HG03354 (cell line): ENCODE data around the gene COL28A1.
"Not testable (repeated sequence)": the region's sequence is repeated elsewhere in the genome, so short reads cannot be mapped to it uniquely, and the experiment has no call there.

Experiments used
- ATAC-seq: cut with Tn5 transposase; IDR thresholded peaks from one replicate; pipeline ENCODE4 v1.9.1; 2021; ENCODE audit warnings: mild to moderate bottlenecking; ENCODE audit not compliant: unreplicated experiment, poor library complexity, severe bottlenecking

COL28A1 gene

DNA sequence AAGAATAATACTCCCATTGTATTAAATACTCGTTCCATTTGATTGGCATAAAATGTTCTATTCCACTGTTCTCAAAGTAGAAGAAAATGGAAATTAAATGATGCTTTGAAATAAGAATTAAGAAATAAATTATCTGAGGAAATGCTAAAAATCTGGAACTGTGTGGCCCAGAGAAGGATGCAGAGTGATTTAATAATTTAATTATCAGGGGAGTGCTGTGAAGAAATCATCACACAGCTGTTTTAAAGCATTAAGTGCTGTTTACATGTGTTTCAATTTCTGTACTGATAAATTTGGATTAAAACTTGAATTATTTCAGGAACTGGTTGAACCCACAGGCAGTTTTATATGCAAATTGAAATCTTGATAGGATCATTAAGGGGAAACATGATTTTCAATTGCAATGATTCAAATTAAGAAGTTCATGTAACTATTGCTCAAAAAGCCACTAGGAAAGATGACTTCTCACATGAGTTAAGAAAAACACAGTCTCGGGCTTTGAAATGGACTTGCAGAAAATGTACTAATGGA, 56.3 kb downstream of the COL28A1 start:
- no peak for ATAC-seq

DNA sequence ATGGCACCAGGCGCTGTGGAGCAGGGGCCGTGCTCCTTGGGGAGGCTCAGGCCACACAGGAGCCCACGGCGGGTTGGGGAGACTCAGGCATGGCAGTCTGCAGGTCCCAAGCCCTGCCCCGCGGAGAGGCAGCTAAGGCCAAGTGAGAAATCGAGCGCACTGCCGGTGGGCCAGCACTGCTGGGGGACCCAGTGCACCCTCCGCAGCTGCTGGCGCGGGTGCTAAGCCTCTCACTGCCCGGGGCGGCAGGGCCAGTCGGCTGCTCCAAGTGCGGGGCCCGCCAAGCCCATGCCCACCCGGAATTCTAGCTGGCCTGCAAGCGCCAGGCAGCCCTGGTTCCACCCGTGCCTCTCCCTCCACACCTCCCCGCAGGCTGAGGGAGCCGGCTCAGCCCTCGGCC, 57.1 kb downstream of the COL28A1 start:
- no peak for ATAC-seq

DNA sequence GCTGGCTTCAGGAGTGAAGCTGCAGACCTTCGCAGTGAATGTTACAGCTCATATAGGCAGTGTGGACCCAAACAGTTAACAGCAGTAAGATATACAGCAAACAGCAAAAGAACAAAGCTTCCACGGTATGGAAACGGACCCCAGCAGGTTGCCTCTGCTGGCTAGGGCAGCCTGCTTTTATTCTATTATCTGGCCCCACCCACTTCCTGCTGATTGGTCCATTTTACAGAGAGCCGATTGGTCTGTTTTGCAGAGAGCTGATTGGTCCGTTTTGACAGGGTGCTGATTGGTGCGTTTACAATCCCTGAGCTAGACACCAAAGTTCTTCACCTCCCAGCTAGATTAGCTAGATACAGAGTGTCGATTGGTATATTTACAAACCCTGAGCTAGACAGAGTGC, 58.0 kb downstream of the COL28A1 start:
- not testable (repeated sequence) for ATAC-seq

DNA sequence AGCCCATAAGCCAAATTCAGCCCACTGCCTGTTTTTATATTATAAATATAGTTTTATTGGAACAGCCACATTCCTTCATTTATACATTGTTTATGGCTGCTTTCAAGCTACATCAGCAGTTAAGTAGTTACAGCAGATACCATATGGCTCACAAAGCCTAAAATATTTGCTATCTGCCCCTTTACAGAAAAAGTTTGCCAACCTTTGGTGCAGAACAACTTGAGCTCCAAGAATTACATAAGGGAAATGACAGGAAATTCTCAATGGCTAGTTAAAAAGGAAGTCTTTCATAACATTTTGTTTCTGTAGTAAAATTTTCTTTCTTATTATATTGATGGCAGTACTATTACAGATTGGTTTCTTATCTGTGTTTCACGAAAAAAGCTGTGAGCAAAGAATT, 59.3 kb downstream of the COL28A1 start:
- no peak for ATAC-seq

DNA sequence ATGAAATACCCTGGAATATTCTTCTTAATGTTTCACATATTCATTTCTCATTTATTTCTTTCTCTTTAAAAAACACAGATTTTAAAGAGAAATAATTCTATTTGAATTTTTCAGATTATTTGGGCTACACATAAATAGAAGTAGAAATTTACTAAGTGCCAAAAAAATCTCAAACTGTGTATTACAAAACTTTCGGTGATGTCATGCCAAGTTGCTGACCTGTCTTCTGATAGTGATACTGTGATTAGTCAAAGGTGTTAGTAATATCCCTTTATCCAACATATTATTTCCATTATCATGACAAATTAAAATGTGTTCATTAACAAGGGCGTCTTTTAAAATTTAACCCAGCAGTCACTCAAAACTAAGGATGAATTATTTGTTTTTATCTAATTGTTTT, 60.1 kb downstream of the COL28A1 start:
- no peak for ATAC-seq

DNA sequence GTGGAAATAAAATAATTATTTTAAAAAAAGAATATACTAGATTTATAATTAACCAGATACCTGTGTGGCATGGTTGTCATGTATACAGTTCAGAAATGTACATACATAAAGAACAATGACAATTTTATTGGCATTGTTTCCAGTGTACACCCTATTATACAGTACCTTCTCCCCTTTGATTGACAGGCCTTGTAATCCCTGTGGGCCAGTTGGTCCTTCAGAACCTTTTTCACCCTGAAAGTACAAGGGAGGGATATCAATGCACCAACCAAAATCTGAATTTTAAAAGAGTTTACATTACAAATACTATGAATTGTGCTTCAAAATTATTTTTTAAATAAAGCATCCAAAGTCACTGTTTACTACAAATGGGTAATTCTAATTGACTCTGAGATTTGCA, 61.2 kb downstream of the COL28A1 start:
- ATAC-seq, result no peak

DNA sequence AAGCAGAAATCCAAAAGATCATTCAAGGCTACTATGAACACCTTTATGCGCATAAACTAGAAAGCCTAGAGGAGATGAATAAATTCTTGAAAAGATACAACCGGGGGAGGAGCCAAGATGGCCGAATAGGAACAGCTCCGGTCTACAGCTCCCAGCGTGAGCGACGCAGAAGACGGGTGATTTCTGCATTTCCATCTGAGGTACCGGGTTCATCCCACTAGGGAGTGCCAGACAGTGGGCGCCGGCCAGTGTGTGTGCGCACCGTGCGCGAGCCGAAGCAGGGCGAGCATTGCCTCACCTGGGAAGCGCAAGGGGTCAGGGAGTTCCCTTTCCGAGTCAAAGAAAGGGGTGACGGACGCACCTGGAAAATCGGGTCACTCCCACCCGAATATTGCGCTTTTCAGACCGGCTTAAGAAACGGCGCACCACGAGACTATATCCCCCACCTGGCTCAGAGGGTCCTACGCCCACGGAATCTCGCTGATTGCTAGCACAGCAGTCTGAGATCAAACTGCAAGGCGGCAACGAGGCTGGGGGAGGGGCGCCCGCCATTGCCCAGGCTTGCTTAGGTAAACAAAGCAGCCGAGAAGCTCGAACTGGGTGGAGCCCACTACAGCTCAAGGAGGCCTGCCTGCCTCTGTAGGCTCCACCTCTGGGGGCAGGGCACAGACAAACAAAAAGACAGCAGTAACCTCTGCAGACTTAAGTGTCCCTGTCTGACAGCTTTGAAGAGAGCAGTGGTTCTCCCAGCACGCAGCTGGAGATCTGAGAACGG, 70.5 kb downstream of the COL28A1 start:
- ATAC-seq, result not testable (repeated sequence)

DNA sequence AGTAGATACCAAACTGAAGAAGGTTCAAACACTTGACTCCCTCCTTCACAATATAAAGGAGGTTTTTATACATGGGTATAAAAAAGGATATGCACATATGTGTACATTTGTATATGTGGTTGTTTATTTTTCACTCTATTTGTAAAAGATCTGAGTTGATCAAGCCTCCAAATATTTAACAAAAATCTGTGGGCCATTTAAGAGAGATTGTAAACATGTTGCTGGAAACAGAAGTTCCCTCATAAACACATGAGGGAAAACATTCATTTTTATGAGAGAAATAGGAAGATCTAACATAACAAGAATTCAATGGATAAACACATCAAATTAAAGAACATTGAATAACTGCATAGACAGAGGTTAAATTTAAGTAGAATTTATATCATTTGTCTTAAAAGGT, 81.7 kb downstream of the COL28A1 start:
- no peak for ATAC-seq

DNA sequence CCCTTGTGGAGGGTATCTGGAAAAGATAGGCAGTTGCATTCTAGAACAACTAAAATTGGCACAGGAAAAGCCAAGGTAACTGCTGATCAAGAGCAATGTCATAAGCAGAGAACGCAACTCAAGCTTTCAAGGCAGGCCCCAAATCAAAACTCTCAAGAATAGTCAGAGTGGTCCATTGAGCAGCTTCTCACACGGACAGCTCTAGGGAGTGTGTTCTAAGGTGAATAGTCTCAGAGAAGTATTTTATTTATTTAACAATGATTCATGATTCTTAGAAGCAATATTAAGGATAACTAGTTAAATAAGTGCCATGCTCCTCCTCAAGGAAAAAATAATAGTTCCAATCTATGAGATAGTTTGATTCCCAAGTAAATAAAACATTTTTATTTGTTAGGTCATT, 83.0 kb downstream of the COL28A1 start:
- ATAC-seq, result no peak

DNA sequence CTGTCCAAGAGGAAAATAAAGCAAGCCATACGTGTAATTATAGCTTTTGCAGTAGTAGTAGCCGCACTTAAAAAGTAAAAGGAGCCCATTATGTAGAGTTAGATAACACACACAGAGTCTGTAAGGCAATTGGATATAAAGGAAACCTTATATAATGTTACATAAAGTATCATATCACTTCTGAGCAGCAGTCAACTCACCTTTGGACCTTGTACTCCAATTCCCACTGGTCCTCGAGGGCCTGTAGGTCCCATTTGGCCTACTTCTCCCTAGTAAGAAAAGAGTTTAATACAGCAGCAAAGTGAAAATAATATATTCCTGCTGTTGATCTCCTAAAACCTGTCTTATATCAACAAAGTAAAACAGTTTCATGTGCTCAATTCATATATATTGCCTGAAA, 83.6 kb downstream of the COL28A1 start:
- no peak for ATAC-seq

DNA sequence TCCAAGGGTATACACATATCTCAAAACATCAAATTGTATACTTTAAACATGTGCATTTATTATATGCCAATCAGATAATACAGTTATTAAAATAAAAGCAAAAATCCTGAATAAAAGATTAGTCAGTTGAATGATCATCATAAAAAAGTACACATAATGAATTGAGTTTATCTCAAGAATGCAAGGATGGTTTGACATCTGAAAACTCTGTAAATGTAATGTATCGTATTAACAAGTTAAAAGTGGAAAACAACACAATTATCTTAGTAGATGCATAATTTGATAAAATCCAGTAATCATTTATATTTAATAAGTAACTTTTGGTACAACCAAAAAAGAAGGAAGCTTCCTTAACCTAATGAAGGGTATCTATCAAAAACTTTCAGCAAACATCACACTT, 86.6 kb downstream of the COL28A1 start:
- ATAC-seq, result no peak

DNA sequence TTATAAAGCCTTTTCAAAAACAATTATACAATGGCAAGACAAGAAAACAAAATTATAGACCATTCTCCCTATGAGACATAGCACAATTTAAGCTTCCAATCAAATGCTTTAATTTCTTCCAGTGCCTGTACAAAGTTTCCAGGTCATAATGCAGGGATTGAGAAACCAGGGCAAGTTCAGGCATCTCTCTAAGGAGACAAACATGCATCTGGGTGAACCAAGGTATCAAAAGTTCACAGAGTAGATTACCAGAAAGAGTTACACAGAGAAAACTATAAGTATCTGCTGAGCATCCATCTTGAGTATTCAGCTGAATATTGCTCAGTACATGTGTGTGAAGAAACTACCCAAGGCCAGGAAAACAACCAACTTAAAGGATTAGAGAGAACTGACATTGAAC, 89.1 kb downstream of the COL28A1 start:
- ATAC-seq, result no peak

DNA sequence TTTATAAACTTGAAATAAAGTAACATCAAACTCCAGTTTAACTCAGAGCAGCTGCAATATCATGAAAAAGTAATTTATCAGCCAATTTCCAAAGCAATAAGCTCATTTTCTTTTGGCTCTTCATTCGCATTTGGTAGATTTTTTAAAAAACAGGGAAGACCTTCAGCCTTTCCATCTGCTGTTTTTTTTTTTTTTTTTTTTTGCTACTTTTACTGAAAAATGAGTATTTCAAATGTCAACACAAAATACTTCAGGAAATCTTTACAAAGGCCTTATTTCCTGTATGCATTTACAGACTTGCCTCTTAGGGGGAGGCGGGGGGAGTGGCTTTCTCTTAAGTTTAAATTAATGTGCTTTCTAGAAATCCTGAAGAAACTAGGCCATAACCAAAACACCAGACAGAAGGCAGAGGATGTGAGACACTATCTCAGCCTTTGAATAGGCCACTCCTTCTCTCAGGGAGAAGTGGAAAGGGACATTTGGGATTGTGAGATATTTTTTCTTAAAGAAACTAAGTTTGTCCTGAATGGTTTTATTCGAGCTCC, 91.8 kb downstream of the COL28A1 start:
- ATAC-seq, result no peak

DNA sequence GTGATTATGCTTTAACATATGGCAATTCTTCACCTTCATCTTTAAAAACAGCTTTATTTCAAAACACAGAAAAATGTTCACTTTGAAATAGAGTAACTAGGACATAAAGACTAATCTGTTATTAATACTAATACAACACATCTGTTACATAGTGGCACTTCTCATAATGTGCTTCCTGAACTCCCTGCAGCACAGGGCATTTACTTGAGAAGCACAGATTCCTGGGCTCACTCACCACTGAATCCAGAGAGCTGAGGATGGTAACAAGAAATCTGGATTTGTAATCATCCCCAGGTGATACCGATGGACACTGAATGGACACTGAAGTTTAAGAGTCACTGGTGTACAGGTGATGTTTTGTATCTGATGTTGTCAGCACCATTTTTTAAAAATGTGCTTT, 96.1 kb downstream of the COL28A1 start:
- no peak for ATAC-seq

DNA sequence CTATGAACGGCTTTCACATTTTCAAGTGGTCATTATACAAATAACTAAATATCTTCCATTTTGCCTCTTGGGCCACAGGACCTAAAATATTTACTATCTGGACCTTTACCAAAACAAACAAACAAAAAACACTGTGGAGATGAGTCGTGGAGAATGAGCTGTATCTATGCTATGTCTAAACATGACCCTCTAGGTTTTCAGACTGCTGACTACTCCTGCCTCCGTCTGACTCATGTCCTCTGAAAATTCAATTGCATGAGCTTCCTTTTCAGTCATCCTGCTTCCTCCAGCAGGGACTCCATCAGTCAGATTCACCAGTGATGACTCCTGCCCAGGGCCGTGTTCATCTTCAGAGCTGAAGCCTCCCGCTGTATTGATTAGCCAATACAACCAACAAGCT, 96.8 kb downstream of the COL28A1 start:
- no peak for ATAC-seq

DNA sequence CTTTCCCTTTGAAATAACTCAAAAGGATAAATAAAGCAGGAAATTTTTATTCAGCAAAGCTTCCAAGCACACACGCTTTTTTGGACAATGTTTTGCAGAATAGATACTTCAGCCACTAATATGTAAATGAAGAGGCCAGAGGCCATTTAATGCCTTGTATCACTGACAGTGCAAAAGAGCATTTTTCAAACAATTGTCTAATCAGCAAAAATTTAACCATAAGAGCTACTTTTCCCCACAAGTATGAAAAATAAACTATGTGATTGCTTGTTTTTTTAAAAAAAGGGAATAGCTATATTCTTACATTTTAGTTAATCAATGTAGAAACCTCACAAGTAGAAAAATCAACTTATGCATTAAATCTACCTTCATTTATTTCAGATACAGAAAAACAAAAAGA, 99.7 kb downstream of the COL28A1 start:
- no peak for ATAC-seq

DNA sequence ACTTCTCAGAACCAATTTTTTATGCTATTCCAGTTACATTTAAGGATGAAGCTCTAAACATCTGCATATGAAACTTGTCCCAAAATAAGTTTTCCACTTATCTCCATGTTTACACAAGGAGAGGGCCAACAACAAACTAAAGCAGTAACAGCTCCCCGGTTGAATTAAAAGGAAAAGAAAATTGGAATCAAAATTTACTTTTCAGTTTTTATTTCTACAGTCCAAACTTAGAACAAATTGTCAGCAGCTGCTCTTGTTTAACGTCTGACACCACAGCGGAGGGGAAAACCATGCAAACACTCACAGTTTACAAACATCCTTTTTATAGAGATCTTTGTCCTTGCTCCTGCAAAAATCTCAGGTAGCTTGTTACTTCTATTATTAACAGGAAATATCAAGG, 101.3 kb downstream of the COL28A1 start:
- ATAC-seq, result no peak

DNA sequence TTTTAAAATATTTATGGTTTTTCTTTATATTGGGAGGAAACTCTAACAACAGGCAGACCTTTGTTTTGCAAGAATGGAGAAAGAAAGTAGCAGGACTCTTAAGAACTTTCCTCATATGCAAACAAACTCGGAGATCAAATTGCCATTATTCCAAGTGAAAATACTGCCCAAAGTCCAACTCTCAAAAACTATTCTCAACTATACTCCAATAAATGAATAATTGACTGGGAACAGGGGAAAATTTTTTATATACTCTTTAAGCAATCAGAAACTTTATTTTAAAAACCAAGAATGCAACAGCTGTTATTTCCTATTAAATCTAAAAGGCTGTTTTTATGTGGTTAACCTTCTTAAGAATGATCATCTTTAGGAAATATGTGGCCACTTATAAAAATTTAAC, 101.9 kb downstream of the COL28A1 start:
- ATAC-seq, result no peak

DNA sequence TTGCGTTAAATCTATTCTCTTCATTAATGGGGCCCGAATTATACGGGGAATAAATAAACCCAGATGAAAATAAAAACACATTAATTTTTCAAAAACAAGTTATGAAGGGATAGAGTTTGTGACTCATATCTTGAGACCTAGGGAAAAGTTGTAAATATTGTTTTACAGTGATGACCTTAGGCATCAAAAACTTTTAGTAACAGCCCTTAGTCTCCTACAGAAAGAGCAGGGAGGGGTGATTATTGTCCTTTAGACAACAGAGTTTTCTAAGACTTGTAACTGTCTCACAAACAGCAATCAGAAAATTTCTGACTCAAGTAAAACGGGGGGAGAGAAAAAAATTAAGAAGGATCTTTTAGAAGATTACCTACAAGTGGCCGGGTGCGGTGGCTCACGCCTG, 102.7 kb downstream of the COL28A1 start:
- ATAC-seq, result no peak

DNA sequence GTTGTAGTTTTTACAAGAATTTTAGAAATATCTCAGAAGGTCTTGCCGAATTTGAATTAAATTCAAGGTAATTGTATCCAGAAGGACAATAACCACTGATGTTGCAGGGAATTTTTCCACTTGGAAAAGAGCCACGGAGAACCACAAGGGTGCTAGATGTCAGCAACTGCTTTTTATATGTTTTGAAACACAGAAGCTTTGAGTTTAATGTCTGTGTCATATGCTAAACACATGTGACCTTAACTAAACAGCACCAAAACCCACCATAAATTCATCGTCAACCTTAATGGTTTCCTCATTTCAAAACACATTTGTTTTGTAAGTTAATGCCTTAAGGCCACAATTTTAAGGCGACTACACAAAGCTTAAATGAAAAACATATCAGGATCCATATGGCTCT, 106.9 kb downstream of the COL28A1 start:
- no peak for ATAC-seq

DNA sequence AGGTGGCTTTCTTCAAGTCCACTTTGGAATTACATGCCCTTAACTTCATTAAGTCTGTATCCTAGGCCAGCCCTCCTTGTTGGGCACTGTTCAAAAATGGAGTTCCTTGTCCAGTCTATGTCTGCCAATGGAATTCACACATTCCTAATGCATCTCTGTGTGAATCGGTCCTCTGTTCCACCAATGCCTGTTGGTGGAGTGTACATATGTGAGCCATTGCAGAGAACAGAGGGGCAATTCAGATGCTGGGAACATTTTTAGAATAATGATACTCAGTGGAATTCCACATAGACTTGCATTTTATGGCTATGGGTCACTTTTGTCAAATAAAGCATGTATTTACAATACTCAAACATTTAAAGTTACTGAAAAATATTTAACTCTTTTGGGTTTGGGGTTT, 108.3 kb downstream of the COL28A1 start:
- ATAC-seq, result no peak

DNA sequence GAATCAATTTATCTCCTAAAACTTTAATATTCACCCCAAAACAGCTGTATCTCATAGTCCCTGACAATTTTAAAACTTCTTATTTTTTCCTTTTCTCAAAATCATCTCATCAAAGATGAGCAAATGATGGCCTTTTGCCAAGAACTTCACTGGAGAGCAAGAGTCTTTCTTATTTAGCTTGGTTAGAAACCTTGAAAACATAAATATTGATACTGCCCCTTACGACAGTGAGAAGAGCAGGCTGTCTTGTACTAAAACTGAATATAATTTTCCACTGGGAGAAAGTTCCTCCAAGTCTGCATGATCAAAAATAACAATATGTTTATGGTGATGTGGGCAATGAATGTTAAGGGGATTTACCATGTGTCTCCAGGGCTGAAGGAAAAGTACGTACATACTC, 109.0 kb downstream of the COL28A1 start:
- no peak for ATAC-seq
